GM23338 (cell line): ENCODE measurements around the gene PDE6A. TPM values are rescaled to one million over a fixed set of nuclear protein-coding genes. Genes with fewer than 3 reads are reported as not detected.

Source experiments
- ATAC-seq: fragments of 200-7000 bp; cut with Tn5 transposase; 3 replicates; pipeline ENCODE4 v1.9.1; 2020
- DNase-seq: peaks from one replicate; pipeline ENCODE4 v3.0.0-alpha.2; 2015; ENCODE audit warnings: low spot score
- H2AFZ ChIP-seq: fragments of 200-600 bp; sonication (generic); 2 replicates; pipeline ENCODE4 v1.8.0; 2016; ENCODE audit warnings: antibody characterized with exemption, mild to moderate bottlenecking, moderate library complexity
- H3F3A ChIP-seq: fragments of 200-600 bp; sonication (generic); replicated peaks from 2 replicates; pipeline ENCODE4 v1.8.0; 2017; ENCODE audit warnings: antibody characterized with exemption, mixed run types, low read depth
- H3K27ac ChIP-seq: fragments of 200-600 bp; sonication (generic); 2 replicates; pipeline ENCODE4 v1.6.1; 2016; ENCODE audit warnings: low read depth
- H3K27me3 ChIP-seq: fragments of 200-600 bp; sonication (generic); 2 replicates; pipeline ENCODE4 v1.8.0; 2016; ENCODE audit warnings: mild to moderate bottlenecking, mixed run types, moderate library complexity; ENCODE audit not compliant: insufficient read depth
- H3K36me3 ChIP-seq: fragments of 200-600 bp; sonication (generic); 2 replicates; pipeline ENCODE4 v1.8.0; 2016; ENCODE audit warnings: mild to moderate bottlenecking; ENCODE audit not compliant: insufficient read depth
- H3K4me1 ChIP-seq: fragments of 200-600 bp; sonication (generic); 2 replicates; pipeline ENCODE4 v1.8.0; 2016; ENCODE audit warnings: mild to moderate bottlenecking, moderate library complexity; ENCODE audit not compliant: insufficient read depth
- H3K4me2 ChIP-seq: fragments of 200-600 bp; sonication (generic); 2 replicates; pipeline ENCODE4 v1.7.1; 2017; ENCODE audit warnings: mixed run types
- H3K4me3 ChIP-seq: fragments of 200-600 bp; sonication (generic); 2 replicates; pipeline ENCODE4 v1.6.1; 2016; ENCODE audit warnings: mixed run types
- H3K79me2 ChIP-seq: fragments of 200-600 bp; sonication (generic); replicated peaks from 2 replicates; pipeline ENCODE4 v1.8.0; 2017; ENCODE audit warnings: mild to moderate bottlenecking; ENCODE audit not compliant: insufficient read depth
- H3K9me2 ChIP-seq: fragments of 200-600 bp; sonication (generic); 2 replicates; pipeline ENCODE4 v1.8.0; 2017; ENCODE audit not compliant: insufficient read depth
- H4K20me1 ChIP-seq: fragments of 200-600 bp; sonication (generic); replicated peaks from 2 replicates; pipeline ENCODE4 v1.8.0; 2017; ENCODE audit warnings: mild to moderate bottlenecking; ENCODE audit not compliant: insufficient read depth
- H3K27ac Mint-ChIP-seq: 2 replicates; pipeline ENCODE4 v1.8.0; 2020; ENCODE audit warnings: inconsistent platforms, mild to moderate bottlenecking, moderate library complexity, mixed read lengths
- H3K27me3 Mint-ChIP-seq: 3 replicates; pipeline ENCODE4 v1.8.0; 2022; ENCODE audit warnings: low read depth, mild to moderate bottlenecking, moderate library complexity, mixed read lengths, inconsistent platforms; ENCODE audit not compliant: insufficient read depth, poor library complexity
- H3K36me3 Mint-ChIP-seq: 3 replicates; pipeline ENCODE4 v1.8.0; 2021; ENCODE audit warnings: low read depth, mild to moderate bottlenecking, inconsistent platforms, moderate library complexity, mixed read lengths
- H3K4me1 Mint-ChIP-seq: 3 replicates; pipeline ENCODE4 v1.8.0; 2020; ENCODE audit warnings: mild to moderate bottlenecking, inconsistent platforms, mixed read lengths
- H3K4me3 Mint-ChIP-seq: 3 replicates; pipeline ENCODE4 v1.8.0; 2021; ENCODE audit warnings: moderate library complexity, mild to moderate bottlenecking, inconsistent platforms, mixed read lengths
- H3K9me3 Mint-ChIP-seq: 3 replicates; pipeline ENCODE4 v1.8.0; 2020; ENCODE audit warnings: moderate library complexity, mild to moderate bottlenecking, inconsistent platforms, mixed read lengths
- CREB1 ChIP-seq: fragments of 250-450 bp; sonication (Bioruptor Pico); IDR thresholded peaks from 2 replicates; pipeline ENCODE4 v1.5.0; 2020; ENCODE audit warnings: low read depth, mild to moderate bottlenecking, moderate library complexity
- EZH2 ChIP-seq: fragments of 200-600 bp; sonication (generic); IDR thresholded peaks from one replicate; pipeline ENCODE4 v1.8.0; 2017; ENCODE audit warnings: antibody characterized with exemption, mild to moderate bottlenecking, low read depth; ENCODE audit not compliant: unreplicated experiment
- EZH2phosphoT487 ChIP-seq: fragments of 200-600 bp; sonication (generic); IDR thresholded peaks from one replicate; pipeline ENCODE4 v1.8.1; 2018; ENCODE audit warnings: antibody characterized with exemption; ENCODE audit not compliant: unreplicated experiment
- JUNB ChIP-seq: IDR thresholded peaks from one replicate; pipeline ENCODE4 v1.6.1; 2016; ENCODE audit warnings: antibody characterized with exemption; ENCODE audit not compliant: unreplicated experiment
- NANOG ChIP-seq: IDR thresholded peaks from 2 replicates; pipeline ENCODE4 v1.6.1; 2016; ENCODE audit warnings: antibody characterized with exemption, borderline replicate concordance
- REST ChIP-seq: IDR thresholded peaks from one replicate; pipeline ENCODE4 v1.6.1; 2018; ENCODE audit warnings: antibody characterized with exemption; ENCODE audit not compliant: unreplicated experiment
- STAT1 ChIP-seq: IDR thresholded peaks from one replicate; pipeline ENCODE4 v1.6.1; 2016; ENCODE audit warnings: antibody characterized with exemption; ENCODE audit not compliant: unreplicated experiment
- ZNF331 ChIP-seq: fragments of 250-450 bp; sonication (Bioruptor Pico); IDR thresholded peaks from 2 replicates; pipeline ENCODE4 v1.5.0; 2020; ENCODE audit warnings: low read depth, mild to moderate bottlenecking, moderate library complexity
- ZNF462 ChIP-seq: fragments of 250-450 bp; sonication (Bioruptor Pico); IDR thresholded peaks from 2 replicates; pipeline ENCODE4 v1.5.0; 2020; ENCODE audit warnings: mild to moderate bottlenecking, moderate library complexity
- polyA plus RNA-seq: library from polyadenylated mRNA; unstranded; fragments of >200 nt; fragmentation: Nextera tagmentation; extraction: Ambion mirVana; gene quantifications from 2 replicates; pipeline ENCODE4 v1.2.1, GENCODE V29; 2016
- total RNA-seq: library from RNA; depleted of rRNA; stranded (reverse); fragments of >200 nt; shearing (Covaris generic); gene quantifications from 2 replicates; pipeline ENCODE4 v1.2.3, GENCODE V29; 2014

PDE6A gene
- total and polyA plus RNA-seq, 2 experiments from 2014 or later, result 0.08 TPM; not detected in 1

GRCh38 chr5:149855366-149855765 lies 89.2 kb downstream of the PDE6A start:
- Mint-ChIP-seq H3K27ac (no peak overlapping the region), H3K9me3 (no peaks in the 10 kb centered on the region), H3K36me3 (no peaks in the 10 kb centered on the region), H3K27me3 (no peaks in the 10 kb centered on the region), H3K4me1 (peaks cover 4% of the 10 kb centered on the region; the same call in 2 of the 3 replicates), H3K4me3 (no peak overlapping the region)
- TF ChIP-seq ZNF331 (no peak), EZH2phosphoT487 (no peak), ZNF462 (CRISPR knock-in tag) (no peak), NANOG (no peak), CREB1 (CRISPR knock-in tag) (no peak), REST (no peak), JUNB (no peak), EZH2 (no peak), STAT1 (no peak)
- Histone ChIP-seq H3K27me3 (no peaks in the 10 kb centered on the region), H3K36me3 (no peaks in the 10 kb centered on the region; the same call in 1 of the 2 replicates), H3K27ac (no peak overlapping the region), H3K4me1 (0 out of 2 replicates have a peak, but pooled peaks cover 1% of the 10 kb centered on the region), H3K79me2 (no peaks in the 10 kb centered on the region), H3K4me3 (no peak overlapping the region), H4K20me1 (no peaks in the 10 kb centered on the region; the same call in 1 of the 2 replicates), H3F3A (no peaks in the 10 kb centered on the region), H2AFZ (no peak overlapping the region), H3K9me2 (no peaks in the 10 kb centered on the region), H3K4me2 (no peak overlapping the region)
- no peak for ATAC-seq
- no peak for DNase-seq
